K562 (cell line): ENCODE measurements around the gene GIMAP6. TPM values are rescaled to one million over a fixed set of nuclear protein-coding genes. Genes with fewer than 3 reads are reported as not detected.
"Not testable (repeated sequence)": the region's sequence is repeated elsewhere in the genome, so short reads cannot be mapped to it uniquely, and the experiment has no call there.

Experiments used
- ATAC-seq: fragments of 200-7000 bp; cut with Tn5 transposase; 3 replicates; pipeline ENCODE4 v1.9.1; 2020; ENCODE audit warnings: moderate library complexity
- BruUV-seq: library from RNA; stranded (reverse); fragments of 400-500 nt; replicated peaks from 2 replicates; lab custom pipeline; 2021; lab: Mats Ljungman, UMichigan
- CTCF ChIA-PET: fragments of 300-600 bp; formaldehyde crosslinking; extraction: SDS; loops from one replicate; lab custom pipeline; 2021; ENCODE audit warnings: low intra/inter-chr PET ratio; lab: Yijun Ruan, JAX
- POLR2A ChIA-PET: fragments of 300-600, 350-650 bp; sonication (Branson Sonifier 250); formaldehyde crosslinking; extraction: SDS; loops from one replicate; lab custom pipeline; 2021; ENCODE audit warnings: antibody characterized with exemption, inconsistent platforms; lab: Yijun Ruan, JAX
- DNase-seq, 4 experiments: peaks; one replicate each; pipeline versions ENCODE4 v3.0.0 to v3.0.0-alpha.2; 2011 to 2018; ENCODE audit warnings: low spot score in 3 of 4, mixed read lengths in 3 of 4; ENCODE audit errors: extremely low read depth in 1 of 4
- FAIRE-seq: peaks from 2 replicates; lab custom pipeline; 2011; peaks lifted over from hg19 to GRCh38; lab: Jason Lieb, UNC
- H2AFZ ChIP-seq: 2 replicates; pipeline ENCODE4 v1.6.0; 2011; ENCODE audit warnings: low read depth, low read length, control low read depth, inconsistent platforms
- H3K27ac ChIP-seq: fragments of 200-600 bp; 3 replicates; pipeline ENCODE4 v1.8.0; 2011; ENCODE audit warnings: low read depth, mild to moderate bottlenecking, control low read depth, inconsistent platforms, low read length, moderate library complexity, mixed read lengths; ENCODE audit errors: extremely low read depth
- H3K27me3 ChIP-seq, 2 experiments: fragments of 300-600 bp in 1 of 2; 2 replicates in 1 of 2; 3 replicates in 1 of 2; pipeline versions ENCODE4 v1.6.0 to v1.8.0; 2011; ENCODE audit warnings: inconsistent platforms in 2 of 2, low read length in 2 of 2, mild to moderate bottlenecking in 1 of 2, mixed read lengths in 1 of 2, moderate library complexity in 1 of 2; ENCODE audit not compliant: control insufficient read depth in 2 of 2, insufficient read depth in 2 of 2
- H3K36me3 ChIP-seq: fragments of 300-600 bp; 3 replicates; pipeline ENCODE4 v1.8.0; 2011; ENCODE audit warnings: mild to moderate bottlenecking, low read length, inconsistent platforms; ENCODE audit not compliant: control insufficient read depth, insufficient read depth
- H3K4me1 ChIP-seq, 2 experiments: fragments of 200-600 bp in 1 of 2; replicated peaks in 1 of 2; 2 replicates in 1 of 2; 3 replicates in 1 of 2; pipeline versions ENCODE4 v1.5.1 to v1.8.0; 2011; ENCODE audit warnings: inconsistent platforms in 2 of 2, low read length in 2 of 2, mild to moderate bottlenecking in 1 of 2, mixed read lengths in 1 of 2, moderate library complexity in 1 of 2; ENCODE audit not compliant: control insufficient read depth in 2 of 2, insufficient read depth in 2 of 2
- H3K4me2 ChIP-seq: 2 replicates; pipeline ENCODE4 v1.6.1; 2011; ENCODE audit warnings: low read length, control low read depth, inconsistent platforms, mixed read lengths; ENCODE audit not compliant: insufficient read depth
- H3K4me3 ChIP-seq: fragments of 200-600 bp; sonication (generic), shearing (Covaris generic); 2 replicates; pipeline ENCODE4 v1.5.1; 2016; ENCODE audit warnings: control low read depth, inconsistent platforms
- H3K79me2 ChIP-seq: fragments of 200-600 bp; 3 replicates; pipeline ENCODE4 v1.8.0; 2011; ENCODE audit warnings: low read length, inconsistent platforms; ENCODE audit not compliant: control insufficient read depth, insufficient read depth
- H3K9ac ChIP-seq, 2 experiments: 2 replicates each; pipeline versions ENCODE4 v1.6.0 to v1.6.1; 2011; ENCODE audit warnings: low read depth in 2 of 2, low read length in 2 of 2, control low read depth in 1 of 2, inconsistent platforms in 1 of 2, mild to moderate bottlenecking in 1 of 2, mixed read lengths in 1 of 2; ENCODE audit not compliant: insufficient read depth in 1 of 2
- H3K9me1 ChIP-seq: one replicate; pipeline ENCODE4 v1.6.0; 2011; ENCODE audit warnings: inconsistent platforms, mild to moderate bottlenecking, low read length, moderate library complexity; ENCODE audit not compliant: control insufficient read depth, insufficient read depth
- H3K9me3 ChIP-seq: replicated peaks from 2 replicates; pipeline ENCODE4 v1.5.1; 2011; ENCODE audit warnings: low read depth, low read length, inconsistent platforms; ENCODE audit not compliant: control insufficient read depth, insufficient read depth
- H4K20me1 ChIP-seq: replicated peaks from 2 replicates; pipeline ENCODE4 v1.6.1; 2011; ENCODE audit warnings: low read length, inconsistent platforms, mixed read lengths; ENCODE audit not compliant: control insufficient read depth, insufficient read depth
- GABPA ChIP-seq: fragments of 200-800 bp; sonication (Bioruptor generic); conservative IDR thresholded peaks from 2 replicates; pipeline ENCODE4 v1.6.1; 2016; ENCODE audit warnings: low read depth, missing genetic modification characterization, missing compliant biosample characterization
- LEF1 ChIP-seq: fragments of 450-650 bp; IDR thresholded peaks from 2 replicates; pipeline ENCODE4 v1.6.1; 2016; ENCODE audit warnings: mild to moderate bottlenecking
- SMARCC2 ChIP-seq: fragments of 450-650 bp; IDR thresholded peaks from 2 replicates; pipeline ENCODE4 v1.6.1; 2017; ENCODE audit warnings: antibody characterized with exemption, moderate library complexity, mild to moderate bottlenecking, low read depth
- ZBTB17 ChIP-seq: fragments of 450-650 bp; formaldehyde crosslinking; IDR thresholded peaks from 2 replicates; pipeline ENCODE4 v1.4.0; 2020; ENCODE audit warnings: mild to moderate bottlenecking
- WGBS: fragments of 100-300 bp; shearing (Covaris generic); methylation state at CpG from one replicate; pipeline ENCODE4 v1.1.6; 2016; ENCODE audit warnings: low coverage, mixed read lengths; ENCODE audit not compliant: insufficient coverage; ENCODE audit errors: missing lambda C conversion rate; 5-methylcytosine and 5-hydroxymethylcytosine counted together
- in situ Hi-C: fragments of 300-500 bp; cut with MboI; formaldehyde crosslinking; loops from 4 replicates; pipeline ENCODE4 v1.15.0; 2018; ENCODE audit warnings: inconsistent platforms, mixed read lengths
- intact Hi-C: fragments of 100-400 bp; cut with micrococcal nuclease; formaldehyde crosslinking; loops from 2 replicates; pipeline ENCODE4 v1.14.2; 2022
- polyA plus RNA-seq, 8 experiments: library from polyadenylated mRNA; depleted of rRNA in 4 of 8; stranded (reverse) in 5 of 8; unstranded in 3 of 8; fragments of >200 nt; fragmentation: Nextera tagmentation in 2 of 8; fragmentation: Illumina TruSeq in 1 of 8; extraction: Ambion mirVana in 2 of 8; extraction: Trizol in 1 of 8; gene quantifications; 2 replicates each; pipeline versions ENCODE4 v1.2.1 to v1.2.3, GENCODE V29; 2011 to 2014; ENCODE audit warnings: inconsistent platforms in 1 of 8, missing spikeins in 1 of 8
- total RNA-seq, 7 experiments: library from RNA; depleted of rRNA in 6 of 7; stranded (reverse); fragments of >200 nt in 6 of 7; fragmentation: Illumina TruSeq in 2 of 7; extraction: Trizol in 2 of 7; gene quantifications; 2 replicates each; pipeline versions ENCODE4 v1.2.1 to v1.2.3, GENCODE V29; 2011 to 2021; ENCODE audit warnings: low replicate concordance in 1 of 7
- TF ChIP-seq, protein P1 (sequence below): fragments of 250-450 bp; sonication (Bioruptor Pico); IDR thresholded peaks from 2 replicates; pipeline ENCODE4 v1.4.0; 2020

Gene GIMAP6
- total and polyA plus RNA-seq, 9 of the 15 experiments (the other 6 are each of a cell fraction or from before 2014, with no cell fraction given): 0.04 to 0.45 (median 0.18) TPM

DNA sequence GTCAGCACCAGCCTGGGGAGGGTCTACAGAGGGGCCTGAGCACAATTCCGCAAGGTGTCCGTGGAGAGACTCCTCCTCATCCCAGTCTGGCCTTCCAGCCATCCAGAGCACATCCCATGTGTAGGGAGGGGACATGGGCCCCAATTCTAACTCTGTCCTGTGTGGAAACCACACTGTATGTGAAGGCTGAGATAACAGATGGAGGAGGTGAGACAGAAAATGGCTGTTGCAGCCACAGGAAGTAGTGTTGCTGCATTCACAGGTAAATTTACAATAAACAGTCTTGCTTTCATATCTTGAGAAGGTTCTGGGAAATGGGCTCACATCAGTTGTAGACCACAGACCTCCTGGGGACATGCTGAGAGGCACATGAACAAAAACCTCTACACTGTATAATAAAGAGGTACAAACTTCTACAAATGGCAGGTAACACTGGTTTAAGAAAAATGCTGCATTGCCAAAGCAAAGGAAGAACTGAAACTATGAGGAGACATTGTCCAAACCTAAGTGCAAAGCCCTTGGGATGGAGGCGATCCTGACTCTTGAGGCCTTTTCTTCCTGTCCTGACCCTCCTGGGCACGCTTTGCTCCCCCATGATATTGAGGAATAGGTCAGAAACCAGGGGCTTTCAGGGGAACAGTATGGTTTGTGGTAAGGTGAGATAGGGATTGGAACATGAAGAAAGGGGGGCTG lies 31.8 kb upstream of the GIMAP6 start:
- CTCF ChIA-PET: no interaction called here
- Histone ChIP-seq H3K4me1 (no peaks in the 10 kb centered on the region; a peak in 1 of 5 replicates), H2AFZ (no peak overlapping the region), H3K27ac (no peak overlapping the region), H3K9ac (no peak overlapping the region), H3K9me3 (no peaks in the 10 kb centered on the region), H3K4me3 (no peak overlapping the region), H3K79me2 (no peaks in the 10 kb centered on the region), H3K9me1 (no peaks in the 10 kb centered on the region), H3K36me3 (no peaks in the 10 kb centered on the region), H3K27me3 (peaks cover 6 to 26% of the 10 kb centered on the region in 2 experiments; a peak in 4 of 5 replicates), H4K20me1 (no peaks in the 10 kb centered on the region), H3K4me2 (no peak overlapping the region)
- TF ChIP-seq ZBTB17: no peak
- TF ChIP-seq GABPA (tag): peak; percentile 75
- TF ChIP-seq, protein P1, sequence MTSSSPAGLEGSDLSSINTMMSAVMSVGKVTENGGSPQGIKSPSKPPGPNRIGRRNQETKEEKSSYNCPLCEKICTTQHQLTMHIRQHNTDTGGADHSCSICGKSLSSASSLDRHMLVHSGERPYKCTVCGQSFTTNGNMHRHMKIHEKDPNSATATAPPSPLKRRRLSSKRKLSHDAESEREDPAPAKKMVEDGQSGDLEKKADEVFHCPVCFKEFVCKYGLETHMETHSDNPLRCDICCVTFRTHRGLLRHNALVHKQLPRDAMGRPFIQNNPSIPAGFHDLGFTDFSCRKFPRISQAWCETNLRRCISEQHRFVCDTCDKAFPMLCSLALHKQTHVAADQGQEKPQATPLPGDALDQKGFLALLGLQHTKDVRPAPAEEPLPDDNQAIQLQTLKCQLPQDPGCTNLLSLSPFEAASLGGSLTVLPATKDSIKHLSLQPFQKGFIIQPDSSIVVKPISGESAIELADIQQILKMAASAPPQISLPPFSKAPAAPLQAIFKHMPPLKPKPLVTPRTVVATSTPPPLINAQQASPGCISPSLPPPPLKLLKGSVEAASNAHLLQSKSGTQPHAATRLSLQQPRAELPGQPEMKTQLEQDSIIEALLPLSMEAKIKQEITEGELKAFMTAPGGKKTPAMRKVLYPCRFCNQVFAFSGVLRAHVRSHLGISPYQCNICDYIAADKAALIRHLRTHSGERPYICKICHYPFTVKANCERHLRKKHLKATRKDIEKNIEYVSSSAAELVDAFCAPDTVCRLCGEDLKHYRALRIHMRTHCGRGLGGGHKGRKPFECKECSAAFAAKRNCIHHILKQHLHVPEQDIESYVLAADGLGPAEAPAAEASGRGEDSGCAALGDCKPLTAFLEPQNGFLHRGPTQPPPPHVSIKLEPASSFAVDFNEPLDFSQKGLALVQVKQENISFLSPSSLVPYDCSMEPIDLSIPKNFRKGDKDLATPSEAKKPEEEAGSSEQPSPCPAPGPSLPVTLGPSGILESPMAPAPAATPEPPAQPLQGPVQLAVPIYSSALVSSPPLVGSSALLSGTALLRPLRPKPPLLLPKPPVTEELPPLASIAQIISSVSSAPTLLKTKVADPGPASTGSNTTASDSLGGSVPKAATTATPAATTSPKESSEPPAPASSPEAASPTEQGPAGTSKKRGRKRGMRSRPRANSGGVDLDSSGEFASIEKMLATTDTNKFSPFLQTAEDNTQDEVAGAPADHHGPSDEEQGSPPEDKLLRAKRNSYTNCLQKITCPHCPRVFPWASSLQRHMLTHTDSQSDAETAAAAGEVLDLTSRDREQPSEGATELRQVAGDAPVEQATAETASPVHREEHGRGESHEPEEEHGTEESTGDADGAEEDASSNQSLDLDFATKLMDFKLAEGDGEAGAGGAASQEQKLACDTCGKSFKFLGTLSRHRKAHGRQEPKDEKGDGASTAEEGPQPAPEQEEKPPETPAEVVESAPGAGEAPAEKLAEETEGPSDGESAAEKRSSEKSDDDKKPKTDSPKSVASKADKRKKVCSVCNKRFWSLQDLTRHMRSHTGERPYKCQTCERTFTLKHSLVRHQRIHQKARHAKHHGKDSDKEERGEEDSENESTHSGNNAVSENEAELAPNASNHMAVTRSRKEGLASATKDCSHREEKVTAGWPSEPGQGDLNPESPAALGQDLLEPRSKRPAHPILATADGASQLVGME (CRISPR knock-in tag): peak; percentile 63; the same call in 1 of the 2 replicates
- no peak for TF ChIP-seq LEF1
- no peak for TF ChIP-seq SMARCC2
- DNase-seq: no peak
- WGBS: 4% methylated on average over 4 of the region's 4 CpGs
- BruUV-seq: no TSS peak
- POLR2A ChIA-PET: no interaction called here
- peak; percentile 35; the same call in 1 of the 3 replicates for ATAC-seq
- intact Hi-C loops: no loop called here
- in situ Hi-C loops: no loop called here
- no peak for FAIRE-seq

GRCh38 chr7:150662821-150663220 lies 30.6 kb upstream of the GIMAP6 start:
- in situ Hi-C loops, intact Hi-C loops, CTCF ChIA-PET, H2AFZ ChIP-seq, FAIRE-seq, H3K9ac ChIP-seq, H3K4me1 ChIP-seq, ATAC-seq, H3K79me2 ChIP-seq, H3K4me3 ChIP-seq, H3K9me3 ChIP-seq, DNase-seq, BruUV-seq, H4K20me1 ChIP-seq, H3K36me3 ChIP-seq, H3K9me1 ChIP-seq, H3K27ac ChIP-seq, POLR2A ChIA-PET, H3K4me2 ChIP-seq: not testable (repeated sequence)
- peaks cover 9 to 31% of the 10 kb centered on the region in 2 experiments; a peak in 4 of 5 replicates for H3K27me3 ChIP-seq
